SK-N-SH treated with all-trans-retinoic acid at 6 μM for 48 hours (cell line): Measurements from ENCODE around the gene SLC45A1.

ENCODE experiments used
- ESRRG ChIP-seq: fragments of 250-450 bp; sonication (Bioruptor Pico); IDR thresholded peaks from 2 replicates; pipeline ENCODE4 v1.6.1; 2021; ENCODE audit warnings: mild to moderate bottlenecking
- GLIS3 ChIP-seq: fragments of 250-450 bp; sonication (Bioruptor Pico); IDR thresholded peaks from 2 replicates; pipeline ENCODE4 v1.5.0; 2020; ENCODE audit warnings: mild to moderate bottlenecking, moderate library complexity
- ISL1 ChIP-seq: fragments of 250-450 bp; sonication (Bioruptor Pico); IDR thresholded peaks from 2 replicates; pipeline ENCODE4 v2.1.2; 2022; ENCODE audit warnings: mild to moderate bottlenecking, moderate library complexity
- PPARA ChIP-seq: fragments of 250-450 bp; sonication (Bioruptor Pico); IDR thresholded peaks from 2 replicates; pipeline ENCODE4 v1.5.0; 2020; ENCODE audit warnings: mild to moderate bottlenecking, borderline replicate concordance
- RARB ChIP-seq: fragments of 250-450 bp; sonication (Bioruptor Pico); IDR thresholded peaks from 2 replicates; pipeline ENCODE4 v1.8.0; 2021; ENCODE audit warnings: mild to moderate bottlenecking, moderate library complexity
- TCF4 ChIP-seq: fragments of 250-450 bp; sonication (Bioruptor Pico); IDR thresholded peaks from 2 replicates; pipeline ENCODE4 v1.8.0; 2021; ENCODE audit warnings: mild to moderate bottlenecking, moderate library complexity, borderline replicate concordance
- TSHZ2 ChIP-seq: fragments of 250-450 bp; sonication (Bioruptor Pico); IDR thresholded peaks from 2 replicates; pipeline ENCODE4 v1.5.0; 2020; ENCODE audit warnings: mild to moderate bottlenecking, moderate library complexity
- ZC3H10 ChIP-seq: fragments of 250-450 bp; sonication (Bioruptor Pico); IDR thresholded peaks from 2 replicates; pipeline ENCODE4 v1.5.1; 2021; ENCODE audit warnings: mild to moderate bottlenecking, moderate library complexity
- ZFP30 ChIP-seq: fragments of 450-650 bp; formaldehyde crosslinking; IDR thresholded peaks from 2 replicates; pipeline ENCODE4 v1.5.0; 2022; ENCODE audit warnings: mild to moderate bottlenecking, moderate library complexity
- ZNF565 ChIP-seq: fragments of 450-650 bp; formaldehyde crosslinking; conservative IDR thresholded peaks from 2 replicates; pipeline ENCODE4 v1.5.0; 2020; ENCODE audit warnings: low read depth, mild to moderate bottlenecking, moderate library complexity
- TF ChIP-seq, protein P1 (sequence below): fragments of 250-450 bp; sonication (Bioruptor Pico); IDR thresholded peaks from 2 replicates; pipeline ENCODE4 v1.5.1; 2020; ENCODE audit warnings: low read depth, mild to moderate bottlenecking, moderate library complexity
- TF ChIP-seq, protein P2 (sequence below): fragments of 250-450 bp; sonication (Bioruptor Pico); IDR thresholded peaks from 2 replicates; pipeline ENCODE4 v1.8.0; 2020; ENCODE audit warnings: mild to moderate bottlenecking, moderate library complexity, borderline replicate concordance

DNA sequence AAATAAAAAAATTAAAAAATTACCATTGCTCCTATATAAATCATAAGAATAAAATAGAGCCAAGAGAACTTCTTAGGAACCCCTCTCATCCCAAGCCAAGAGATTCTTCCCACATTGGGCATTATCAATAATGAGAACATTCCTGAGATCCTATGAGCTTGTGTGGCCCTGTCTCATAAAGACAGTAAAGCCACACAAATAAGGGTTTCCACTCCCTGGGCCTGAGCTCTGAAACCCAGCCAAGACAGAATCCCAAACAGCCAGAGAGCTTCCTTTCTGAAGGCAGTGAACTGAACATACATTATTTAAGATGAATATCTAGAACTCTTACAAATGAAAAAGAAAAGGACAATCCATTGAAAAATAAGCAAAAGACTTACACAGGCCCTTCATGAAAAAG, 68.3 kb downstream of the SLC45A1 start:
- TF ChIP-seq, protein P1, sequence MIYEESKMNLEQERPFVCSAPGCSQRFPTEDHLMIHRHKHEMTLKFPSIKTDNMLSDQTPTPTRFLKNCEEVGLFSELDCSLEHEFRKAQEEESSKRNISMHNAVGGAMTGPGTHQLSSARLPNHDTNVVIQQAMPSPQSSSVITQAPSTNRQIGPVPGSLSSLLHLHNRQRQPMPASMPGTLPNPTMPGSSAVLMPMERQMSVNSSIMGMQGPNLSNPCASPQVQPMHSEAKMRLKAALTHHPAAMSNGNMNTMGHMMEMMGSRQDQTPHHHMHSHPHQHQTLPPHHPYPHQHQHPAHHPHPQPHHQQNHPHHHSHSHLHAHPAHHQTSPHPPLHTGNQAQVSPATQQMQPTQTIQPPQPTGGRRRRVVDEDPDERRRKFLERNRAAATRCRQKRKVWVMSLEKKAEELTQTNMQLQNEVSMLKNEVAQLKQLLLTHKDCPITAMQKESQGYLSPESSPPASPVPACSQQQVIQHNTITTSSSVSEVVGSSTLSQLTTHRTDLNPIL: no peak
- TF ChIP-seq ZFP30 (CRISPR knock-in tag) (no peak), PPARA (CRISPR knock-in tag) (no peak), TCF4 (CRISPR knock-in tag) (no peak), ZNF565 (CRISPR knock-in tag) (no peak), TSHZ2 (CRISPR knock-in tag) (no peak), ISL1 (CRISPR knock-in tag) (no peak), ESRRG (CRISPR knock-in tag) (no peak), ZC3H10 (CRISPR knock-in tag) (no peak), RARB (CRISPR knock-in tag) (no peak), GLIS3 (no peak)
- TF ChIP-seq, protein P2, sequence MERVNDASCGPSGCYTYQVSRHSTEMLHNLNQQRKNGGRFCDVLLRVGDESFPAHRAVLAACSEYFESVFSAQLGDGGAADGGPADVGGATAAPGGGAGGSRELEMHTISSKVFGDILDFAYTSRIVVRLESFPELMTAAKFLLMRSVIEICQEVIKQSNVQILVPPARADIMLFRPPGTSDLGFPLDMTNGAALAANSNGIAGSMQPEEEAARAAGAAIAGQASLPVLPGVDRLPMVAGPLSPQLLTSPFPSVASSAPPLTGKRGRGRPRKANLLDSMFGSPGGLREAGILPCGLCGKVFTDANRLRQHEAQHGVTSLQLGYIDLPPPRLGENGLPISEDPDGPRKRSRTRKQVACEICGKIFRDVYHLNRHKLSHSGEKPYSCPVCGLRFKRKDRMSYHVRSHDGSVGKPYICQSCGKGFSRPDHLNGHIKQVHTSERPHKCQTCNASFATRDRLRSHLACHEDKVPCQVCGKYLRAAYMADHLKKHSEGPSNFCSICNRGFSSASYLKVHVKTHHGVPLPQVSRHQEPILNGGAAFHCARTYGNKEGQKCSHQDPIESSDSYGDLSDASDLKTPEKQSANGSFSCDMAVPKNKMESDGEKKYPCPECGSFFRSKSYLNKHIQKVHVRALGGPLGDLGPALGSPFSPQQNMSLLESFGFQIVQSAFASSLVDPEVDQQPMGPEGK (CRISPR knock-in tag): no peak
